Body of pancreas (tissue), 4 donors: ENCODE data around the gene RCOR1. TPM values are rescaled to one million over a fixed set of nuclear protein-coding genes. Genes with fewer than 3 reads are reported as not detected.

Source experiments
- ATAC-seq: fragments of 150-250 bp; one replicate; pipeline ENCODE4 v1.9.1; 2016
- DNase-seq, 4 donors: peaks; one replicate each; pipeline ENCODE4 v3.0.0-alpha.2; 2019
- H3K27ac ChIP-seq, 4 donors: fragments of 200-600 bp; sonication (generic); 1 replicate in 3 of 4; 2 replicates in 1 of 4; pipeline versions ENCODE4 v1.5.1 to v1.6.1; 2016 to 2019; ENCODE audit warnings: mild to moderate bottlenecking in 1 of 4, mixed read lengths in 1 of 4, moderate library complexity in 1 of 4
- H3K27me3 ChIP-seq, 2 donors: fragments of 200-600 bp; sonication (generic); one replicate each; pipeline ENCODE4 v1.6.0; 2016; ENCODE audit warnings: mild to moderate bottlenecking in 1 of 2
- H3K36me3 ChIP-seq, 2 donors: fragments of 200-600 bp; sonication (generic); replicated peaks in 1 of 2; 2 replicates each; pipeline ENCODE4 v1.5.1; 2016; ENCODE audit warnings: low read depth in 2 of 2; ENCODE audit not compliant: insufficient read depth in 1 of 2
- H3K4me1 ChIP-seq: fragments of 200-600 bp; sonication (generic); one replicate; pipeline ENCODE4 v1.6.0; 2016
- H3K4me3 ChIP-seq, 2 donors: fragments of 200-600 bp; sonication (generic); 1 replicate in 1 of 2; 2 replicates in 1 of 2; pipeline ENCODE4 v1.5.1; 2016 to 2019
- H3K9me3 ChIP-seq, 3 donors: fragments of 200-600 bp; sonication (generic); 1 replicate in 2 of 3; 2 replicates in 1 of 3; pipeline ENCODE4 v1.5.1; 2016
- POLR2A ChIP-seq, 3 donors: fragments of 450-650 bp; IDR thresholded peaks; one replicate each; pipeline ENCODE4 v1.6.1; 2016; ENCODE audit warnings: antibody characterized with exemption in 3 of 3, mild to moderate bottlenecking in 2 of 3
- WGBS, 2 donors: methylation state at CpG; one replicate each; pipeline ENCODE4 v1.1.5; 2017; 5-methylcytosine and 5-hydroxymethylcytosine counted together
- intact Hi-C: fragments of 100-400 bp; cut with DNase I; formaldehyde crosslinking; loops from one replicate; pipeline ENCODE4 v1.15.1; 2023
- total RNA-seq, 2 donors: library from RNA; depleted of rRNA; stranded (reverse); fragments of >200 nt; gene quantifications; one replicate each; pipeline ENCODE4 v1.1.0, GENCODE V29; 2016
- TF ChIP-seq, protein P1 (sequence below), 7 experiments: fragments of 450-650 bp in 4 of 7; fragments of 200-600 bp in 3 of 7; sonication (generic) in 3 of 7; IDR thresholded peaks; one replicate each; pipeline ENCODE4 v1.5.1; 2016 to 2019; ENCODE audit warnings: antibody characterized with exemption in 7 of 7

RCOR1 gene
- total RNA-seq, 2 donors from 2014 or later, result 6.3 to 6.7 TPM

DNA sequence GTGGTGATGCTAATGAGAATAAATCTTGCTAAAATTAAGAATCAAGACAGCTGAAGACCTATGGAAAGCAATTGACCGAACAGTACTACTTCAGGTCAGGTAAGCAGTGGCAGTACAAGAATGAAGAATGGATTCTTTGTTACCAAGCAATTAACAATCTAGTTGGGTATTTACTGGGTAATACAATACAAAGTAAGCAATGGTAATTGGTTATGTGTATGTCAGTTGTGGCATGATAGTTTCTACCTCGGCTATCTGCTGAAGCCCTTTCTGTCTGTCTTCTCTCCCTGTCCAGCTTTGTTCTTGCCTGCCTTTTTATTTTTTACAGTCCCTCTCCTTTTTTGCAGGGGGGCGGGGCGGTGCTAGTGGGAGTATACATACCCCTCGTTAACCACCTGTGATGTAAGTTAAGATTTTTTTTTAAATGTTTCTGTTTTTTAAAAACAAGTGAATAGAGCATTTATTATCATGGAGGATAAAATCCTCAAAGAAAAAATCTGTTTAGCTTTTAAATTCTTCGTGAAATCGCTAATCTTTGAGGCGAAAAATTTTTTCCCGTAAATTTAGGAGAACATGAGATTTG is 75.9 kb downstream of the RCOR1 start:
- Histone ChIP-seq H3K36me3 (no peaks in the 10 kb centered on the region), H3K27ac (no peak overlapping the region), H3K4me3 (no peak overlapping the region), H3K4me1 (peaks cover 17% of the 10 kb centered on the region), H3K9me3 (no peaks in the 10 kb centered on the region), H3K27me3 (no peaks in the 10 kb centered on the region)
- intact Hi-C loops, result no loop called here
- no peak for TF ChIP-seq POLR2A (IDR thresholded peaks at IDR 0.05)
- TF ChIP-seq, protein P1, sequence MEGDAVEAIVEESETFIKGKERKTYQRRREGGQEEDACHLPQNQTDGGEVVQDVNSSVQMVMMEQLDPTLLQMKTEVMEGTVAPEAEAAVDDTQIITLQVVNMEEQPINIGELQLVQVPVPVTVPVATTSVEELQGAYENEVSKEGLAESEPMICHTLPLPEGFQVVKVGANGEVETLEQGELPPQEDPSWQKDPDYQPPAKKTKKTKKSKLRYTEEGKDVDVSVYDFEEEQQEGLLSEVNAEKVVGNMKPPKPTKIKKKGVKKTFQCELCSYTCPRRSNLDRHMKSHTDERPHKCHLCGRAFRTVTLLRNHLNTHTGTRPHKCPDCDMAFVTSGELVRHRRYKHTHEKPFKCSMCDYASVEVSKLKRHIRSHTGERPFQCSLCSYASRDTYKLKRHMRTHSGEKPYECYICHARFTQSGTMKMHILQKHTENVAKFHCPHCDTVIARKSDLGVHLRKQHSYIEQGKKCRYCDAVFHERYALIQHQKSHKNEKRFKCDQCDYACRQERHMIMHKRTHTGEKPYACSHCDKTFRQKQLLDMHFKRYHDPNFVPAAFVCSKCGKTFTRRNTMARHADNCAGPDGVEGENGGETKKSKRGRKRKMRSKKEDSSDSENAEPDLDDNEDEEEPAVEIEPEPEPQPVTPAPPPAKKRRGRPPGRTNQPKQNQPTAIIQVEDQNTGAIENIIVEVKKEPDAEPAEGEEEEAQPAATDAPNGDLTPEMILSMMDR (IDR thresholded peaks at IDR 0.05), result no peak
- DNase-seq (no peak), ATAC-seq (no peak)
- WGBS, 2 donors, result 84 to 90% methylated on average over 9 of the region's 9 CpGs

DNA sequence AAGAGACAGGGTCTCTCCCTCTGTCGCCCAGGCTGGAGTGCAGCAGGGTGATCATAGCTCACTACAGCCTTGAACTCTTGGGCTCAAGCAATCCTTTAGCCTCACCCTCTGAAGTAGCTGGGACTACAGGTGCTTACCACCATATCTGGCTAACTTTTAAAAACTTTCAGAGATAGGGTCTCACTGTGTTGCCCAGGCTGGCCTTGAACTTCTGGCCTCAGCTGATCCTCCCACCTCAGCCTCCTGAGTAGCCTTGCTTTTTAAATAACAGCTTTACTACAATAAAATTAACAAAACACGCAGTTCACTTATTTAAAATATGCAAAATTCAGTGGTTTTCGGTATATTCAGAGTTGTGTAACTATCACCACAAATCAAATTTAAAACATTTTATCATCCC is 79.0 kb downstream of the RCOR1 start:
- Histone ChIP-seq H3K9me3 (no peaks in the 10 kb centered on the region), H3K27ac (no peak overlapping the region), H3K36me3 (no peaks in the 10 kb centered on the region), H3K27me3 (no peaks in the 10 kb centered on the region), H3K4me3 (no peak overlapping the region), H3K4me1 (no peaks in the 10 kb centered on the region)
- ATAC-seq (no peak), DNase-seq (no peak)
- TF ChIP-seq, protein P1 (IDR thresholded peaks at IDR 0.05), result no peak
- no peak for TF ChIP-seq POLR2A (IDR thresholded peaks at IDR 0.05)
- 82% methylated on average over 3 of the region's 3 CpGs for WGBS, 2 donors
- intact Hi-C loops, result no loop called here

DNA sequence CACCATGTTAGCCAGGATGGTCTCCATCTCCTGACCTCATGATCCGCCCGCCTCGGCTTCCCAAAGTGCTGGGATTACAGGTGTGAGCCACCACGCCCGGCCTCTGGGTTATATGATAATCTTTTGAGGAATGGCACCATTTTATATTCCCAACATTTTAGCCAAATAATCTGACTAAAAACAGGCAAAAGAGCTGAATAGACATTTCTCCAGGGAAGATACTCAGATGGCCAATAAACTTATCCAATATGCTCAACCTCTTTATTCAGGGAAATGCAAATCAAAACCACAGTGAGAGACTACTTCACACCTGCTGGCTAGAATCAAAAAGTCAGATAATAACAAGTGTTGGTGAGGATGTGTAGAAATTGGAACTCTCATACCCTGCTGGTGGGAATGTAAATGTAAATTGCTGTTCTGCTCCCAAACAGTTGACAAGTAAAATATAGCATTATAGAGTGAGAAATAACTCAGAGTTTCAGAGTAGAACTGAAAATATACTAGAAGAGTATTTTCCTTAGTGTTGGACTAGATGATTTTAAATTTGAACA is 80.0 kb downstream of the RCOR1 start:
- Histone ChIP-seq H3K36me3 (no peaks in the 10 kb centered on the region), H3K9me3 (no peaks in the 10 kb centered on the region), H3K4me3 (no peak overlapping the region), H3K27me3 (no peaks in the 10 kb centered on the region), H3K4me1 (no peaks in the 10 kb centered on the region), H3K27ac (no peak overlapping the region)
- no peak for DNase-seq
- TF ChIP-seq POLR2A (IDR thresholded peaks at IDR 0.05), result no peak
- TF ChIP-seq, protein P1 (IDR thresholded peaks at IDR 0.05), result no peak
- intact Hi-C loops, result no loop called here
- no peak for ATAC-seq
- WGBS, 2 donors, result 97 to 98% methylated on average over 5 of the region's 5 CpGs

DNA sequence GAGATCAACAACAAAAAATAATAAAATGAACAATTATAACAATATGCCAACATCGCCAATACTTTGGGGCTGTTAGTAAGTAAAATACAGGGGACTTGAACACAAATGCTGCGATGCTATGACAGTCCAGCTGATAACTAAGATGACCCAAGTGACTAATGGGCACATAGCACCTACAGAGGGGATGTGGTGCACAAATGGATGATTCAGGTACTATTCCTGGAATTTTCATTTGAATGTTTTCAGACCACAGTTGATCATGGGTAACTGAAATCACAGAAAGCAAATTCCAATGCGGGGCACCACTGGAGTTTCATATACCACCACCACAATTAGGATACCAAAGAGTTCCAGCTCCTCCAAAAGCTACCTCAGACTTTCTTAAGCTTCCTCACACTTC is 82.9 kb downstream of the RCOR1 start:
- H3K4me3 ChIP-seq, result no peak overlapping the region
- 94 to 97% methylated on average over 3 of the region's 3 CpGs for WGBS, 2 donors
- ATAC-seq (no peak), DNase-seq (no peak)
- H3K27me3 ChIP-seq, result no peaks in the 10 kb centered on the region
- H3K36me3 ChIP-seq, result no peaks in the 10 kb centered on the region
- TF ChIP-seq, protein P1 (IDR thresholded peaks at IDR 0.05), result no peak
- TF ChIP-seq POLR2A (IDR thresholded peaks at IDR 0.05), result no peak
- H3K27ac ChIP-seq, result no peak overlapping the region
- no peaks in the 10 kb centered on the region for H3K9me3 ChIP-seq
- no peaks in the 10 kb centered on the region for H3K4me1 ChIP-seq
- intact Hi-C loops, result no loop called here

DNA sequence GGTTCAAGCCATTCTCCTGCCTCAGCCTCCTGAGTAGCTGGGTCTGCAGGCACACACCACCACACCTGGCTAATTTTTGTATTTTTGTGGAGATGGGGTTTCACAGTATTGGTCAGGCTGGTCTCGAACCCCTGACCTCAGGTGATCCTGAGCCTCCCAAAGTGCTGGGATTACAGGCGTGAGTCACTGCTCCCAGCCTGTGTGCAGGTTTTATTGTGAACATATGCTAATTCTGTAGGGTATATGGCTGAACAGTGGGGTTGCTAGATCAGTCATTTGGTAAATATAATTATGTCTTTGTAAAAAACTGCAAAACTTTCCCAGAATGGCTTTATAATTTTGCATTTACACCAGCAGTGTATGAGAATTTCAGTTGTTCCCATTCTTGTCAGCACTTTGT is 85.9 kb downstream of the RCOR1 start:
- no peak for ATAC-seq
- no peaks in the 10 kb centered on the region for H3K36me3 ChIP-seq
- no peaks in the 10 kb centered on the region for H3K27me3 ChIP-seq
- H3K27ac ChIP-seq, result no peak overlapping the region
- H3K4me3 ChIP-seq, result no peak overlapping the region
- intact Hi-C loops, result no loop called here
- no peak for TF ChIP-seq POLR2A (IDR thresholded peaks at IDR 0.05)
- TF ChIP-seq, protein P1 (IDR thresholded peaks at IDR 0.05), result no peak
- H3K4me1 ChIP-seq, result peaks cover under 1% of the 10 kb centered on the region
- no peak for DNase-seq
- 85 to 94% methylated on average over 2 of the region's 2 CpGs for WGBS, 2 donors
- H3K9me3 ChIP-seq, result no peaks in the 10 kb centered on the region
